ENCODE measurements around the gene RPLP2. TPM values are rescaled to one million over a fixed set of nuclear protein-coding genes. Genes with fewer than 3 reads are reported as not detected.

RPLP2 gene
- total RNA-seq, 2 experiments from 2014 or later = 2,941 to 2,963 TPM

- CTCF ChIA-PET = no interaction called here
Observed at GRCh38 chr11:837189-837989, 27.6 kb downstream of the RPLP2 start.

GRCh38 chr11:837990-838307 is 28.2 kb downstream of the RPLP2 start:
- no peak overlapping the region for H3K27ac Mint-ChIP-seq
- H3K4me1 Mint-ChIP-seq (ENCODE audit: low read depth) = peaks cover 23% of the 10 kb centered on the region
- intact Hi-C loops (cut with micrococcal nuclease) = no loop called here
- DNase-seq = no peak
- H3K4me3 Mint-ChIP-seq = no peak overlapping the region
- ChIA-PET CTCF (interaction anchor here (1.4 kb wide), 1 partner anchor 10 kb away, joined by 4 read pairs; no protein-coding TSS in a partner anchor), POLR2A (no interaction called here)
- peaks cover 5% of the 10 kb centered on the region for H3K36me3 Mint-ChIP-seq
- no peaks in the 10 kb centered on the region for H3K9me3 Mint-ChIP-seq
- H3K27me3 Mint-ChIP-seq = no peaks in the 10 kb centered on the region

More at GRCh38 chr11:837189-837989, 27.6 kb downstream of the RPLP2 start:
- POLR2A ChIA-PET = interaction anchor here (1.5 kb wide), 1 partner anchor 11 kb away, joined by 4 read pairs; no protein-coding TSS in a partner anchor
- H3K9me3 Mint-ChIP-seq = no peaks in the 10 kb centered on the region
- no peak for DNase-seq
- H3K27me3 Mint-ChIP-seq = no peaks in the 10 kb centered on the region
- intact Hi-C loops (cut with micrococcal nuclease) = no loop called here
- H3K36me3 Mint-ChIP-seq = peaks cover 5% of the 10 kb centered on the region
- H3K4me3 Mint-ChIP-seq = no peak overlapping the region
- no peak overlapping the region for H3K27ac Mint-ChIP-seq
- H3K4me1 Mint-ChIP-seq (ENCODE audit: low read depth) = peaks cover 23% of the 10 kb centered on the region

GRCh38 chr11:838441-839279 is 28.9 kb downstream of the RPLP2 start:
- intact Hi-C loops (cut with micrococcal nuclease) = no loop called here
- CTCF ChIA-PET = interaction anchor here (1.4 kb wide), 1 partner anchor 10 kb away, joined by 4 read pairs; no protein-coding TSS in a partner anchor
- peaks cover 27% of the 10 kb centered on the region for H3K4me1 Mint-ChIP-seq (ENCODE audit: low read depth)
- no peak overlapping the region for H3K4me3 Mint-ChIP-seq
- H3K27ac Mint-ChIP-seq = no peak overlapping the region
- POLR2A ChIA-PET = no interaction called here
- H3K9me3 Mint-ChIP-seq = no peaks in the 10 kb centered on the region
- DNase-seq = no peak
- peaks cover under 1% of the 10 kb centered on the region for H3K27me3 Mint-ChIP-seq
- peaks cover 5% of the 10 kb centered on the region for H3K36me3 Mint-ChIP-seq

DNA sequence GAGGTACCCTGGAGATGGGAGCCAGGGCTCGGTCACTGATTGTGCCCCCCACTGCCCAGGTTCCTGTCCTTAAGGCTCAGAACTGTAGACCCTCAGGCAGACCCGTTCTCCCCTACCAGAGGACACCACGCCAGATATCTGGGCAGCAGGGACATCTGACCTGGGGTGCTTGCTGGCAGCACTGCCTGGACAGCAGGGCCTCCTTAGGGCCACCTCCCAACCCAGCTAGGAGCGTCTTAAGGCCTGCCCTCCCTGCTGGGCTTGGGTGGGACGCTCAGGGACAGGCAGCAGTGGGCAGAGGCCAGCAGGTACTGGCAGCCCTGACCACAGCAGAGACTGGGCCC is 29.5 kb downstream of the RPLP2 start:
- Mint-ChIP-seq H3K36me3 (peaks cover 5% of the 10 kb centered on the region), H3K4me3 (no peak overlapping the region), H3K4me1 (ENCODE audit: low read depth) (peaks cover 24% of the 10 kb centered on the region), H3K9me3 (no peaks in the 10 kb centered on the region), H3K27ac (no peak overlapping the region), H3K27me3 (peaks cover 4% of the 10 kb centered on the region)
- intact Hi-C loops (cut with micrococcal nuclease) = no loop called here
- CTCF ChIA-PET = interaction anchor here (1.4 kb wide), 1 partner anchor 9 kb away, joined by 4 read pairs; no protein-coding TSS in a partner anchor
- POLR2A ChIA-PET = no interaction called here
- DNase-seq = no peak

GRCh38 chr11:839875-840617 is 30.3 kb downstream of the RPLP2 start:
- peaks cover 22% of the 10 kb centered on the region for H3K4me1 Mint-ChIP-seq (ENCODE audit: low read depth)
- peaks cover 5% of the 10 kb centered on the region for H3K36me3 Mint-ChIP-seq
- H3K27me3 Mint-ChIP-seq = peaks cover 4% of the 10 kb centered on the region
- no peaks in the 10 kb centered on the region for H3K9me3 Mint-ChIP-seq
- no peak overlapping the region for H3K27ac Mint-ChIP-seq
- ChIA-PET POLR2A (interaction anchor here (0.7 to 1.2 kb wide), 4 partner anchors 9 to 30 kb away, joined by 3 to 5 read pairs (median 4); no protein-coding TSS in a partner anchor), CTCF (no interaction called here)
- intact Hi-C loops (cut with micrococcal nuclease) = loop anchor here (5.0 kb wide), 1 partner anchor 87 kb away; the partner anchor contains the start of gene AP2A2
- no peak for DNase-seq
- H3K4me3 Mint-ChIP-seq = peak overlapping the region; percentile 85

- ChIA-PET POLR2A (interaction anchor here (0.5 to 2.8 kb wide), 4 partner anchors 9 to 1235 kb away, joined by 3 to 12 read pairs (median 6); partner anchors contain the start of genes CD151 and RPLP2), CTCF (interaction anchor here (1.1 kb wide), 1 partner anchor 34 kb away, joined by 3 read pairs; no protein-coding TSS in a partner anchor)
- peaks cover 5% of the 10 kb centered on the region for H3K36me3 Mint-ChIP-seq
- peak overlapping the region; percentile 85 for H3K4me3 Mint-ChIP-seq
- intact Hi-C loops (cut with micrococcal nuclease) = loop anchor here (1.0 to 5.0 kb wide), 3 partner anchors 10 to 85 kb away; partner anchors contain the start of genes AP2A2, CD151 and CHID1
- H3K9me3 Mint-ChIP-seq = no peaks in the 10 kb centered on the region
- peaks cover 22% of the 10 kb centered on the region for H3K4me1 Mint-ChIP-seq (ENCODE audit: low read depth)
- no peak for DNase-seq
- peaks cover 4% of the 10 kb centered on the region for H3K27me3 Mint-ChIP-seq
- peak overlapping the region; percentile 74 for H3K27ac Mint-ChIP-seq
Observed at GRCh38 chr11:841981-842369, 32.2 kb downstream of the RPLP2 start.

DNA sequence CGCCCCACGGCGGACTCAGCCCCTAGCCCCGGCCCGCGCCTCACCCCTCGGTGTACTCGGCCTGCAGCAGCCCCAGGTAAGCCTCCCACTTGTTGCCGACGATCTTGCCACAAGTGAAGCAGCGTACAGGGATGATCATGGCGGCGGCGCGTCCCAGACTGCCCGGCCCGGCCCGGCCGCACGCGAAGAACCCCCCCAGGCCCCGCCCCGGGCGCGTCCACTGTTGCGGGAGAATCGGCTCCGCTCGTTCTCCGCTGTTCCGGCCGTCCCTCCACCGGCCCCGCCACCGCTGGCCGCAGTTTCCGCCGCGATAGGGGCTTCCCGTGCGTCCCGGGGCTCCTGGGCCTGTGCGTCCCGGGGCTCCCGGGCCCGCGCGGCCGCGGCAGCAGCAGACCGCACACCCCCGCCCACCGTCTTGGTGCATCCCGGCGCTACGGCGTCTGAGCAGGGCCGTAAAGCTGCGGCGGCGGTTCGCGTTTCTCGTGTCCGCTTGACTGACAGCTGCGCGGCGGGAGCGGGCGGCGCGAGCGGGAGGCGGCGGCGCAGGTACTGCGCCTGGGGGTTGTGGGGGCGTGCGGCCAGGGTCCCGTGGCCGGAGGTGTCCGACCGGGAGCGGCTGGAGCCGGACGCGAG is 32.7 kb downstream of the RPLP2 start, which contains the start of the genes POLR2L and TSPAN4:
Gene POLR2L (minus strand): TSS at position 160 of the 633 bp plus-strand sequence. CDS start 21 bp downstream, at position 139.
Gene TSPAN4 (plus strand): TSS at position 483 of the 633 bp plus-strand sequence. CDS start 7,453 bp downstream, outside the sequence.
- H3K4me1 Mint-ChIP-seq (ENCODE audit: low read depth) = peaks cover 22% of the 10 kb centered on the region
- H3K27me3 Mint-ChIP-seq = peaks cover 4% of the 10 kb centered on the region
- intact Hi-C loops (cut with micrococcal nuclease) = loop anchor here (1.0 to 5.0 kb wide), 3 partner anchors 10 to 85 kb away; partner anchors contain the start of genes AP2A2, CD151 and CHID1
- H3K36me3 Mint-ChIP-seq = peaks cover 5% of the 10 kb centered on the region
- peak; percentile 90 for DNase-seq
- ChIA-PET POLR2A (interaction anchor here (0.6 to 2.8 kb wide), 6 partner anchors 9 to 209 kb away, joined by 3 to 12 read pairs (median 3); partner anchors contain the start of genes CD151, GATD1 and RPLP2), CTCF (interaction anchor here (0.6 to 2.6 kb wide), 5 partner anchors 10 to 209 kb away, joined by 3 to 11 read pairs (median 5); partner anchors contain the start of gene CD151)
- peak within 1 kb of the TSS; percentile 85 for H3K4me3 Mint-ChIP-seq
- peak within 1 kb of the TSS; percentile 74 for H3K27ac Mint-ChIP-seq
- H3K9me3 Mint-ChIP-seq = no peaks in the 10 kb centered on the region

GRCh38 chr11:843086-843734 is 33.4 kb downstream of the RPLP2 start:
- DNase-seq = no peak
- H3K27me3 Mint-ChIP-seq = peaks cover 4% of the 10 kb centered on the region
- ChIA-PET POLR2A (interaction anchor here (0.6 to 2.8 kb wide), 7 partner anchors 10 to 209 kb away, joined by 3 to 12 read pairs (median 3); partner anchors contain the start of genes CD151, GATD1 and RPLP2), CTCF (interaction anchor here (0.6 to 2.6 kb wide), 6 partner anchors 11 to 208 kb away, joined by 3 to 11 read pairs (median 4); partner anchors contain the start of genes CD151 and CHID1)
- no peaks in the 10 kb centered on the region for H3K9me3 Mint-ChIP-seq
- H3K4me3 Mint-ChIP-seq = peak overlapping the region; percentile 64
- intact Hi-C loops (cut with micrococcal nuclease) = loop anchor here (2.0 to 5.0 kb wide), 2 partner anchors 68 to 84 kb away; partner anchors contain the start of genes AP2A2 and CHID1
- H3K4me1 Mint-ChIP-seq (ENCODE audit: low read depth) = peaks cover 22% of the 10 kb centered on the region
- no peak overlapping the region for H3K27ac Mint-ChIP-seq
- peaks cover 5% of the 10 kb centered on the region for H3K36me3 Mint-ChIP-seq

- Mint-ChIP-seq H3K27me3 (peaks cover 9% of the 10 kb centered on the region), H3K4me3 (peak overlapping the region; percentile 64), H3K27ac (no peak overlapping the region), H3K9me3 (no peaks in the 10 kb centered on the region), H3K36me3 (peaks cover 3% of the 10 kb centered on the region), H3K4me1 (ENCODE audit: low read depth) (peaks cover 27% of the 10 kb centered on the region)
- ChIA-PET CTCF (interaction anchor here (0.9 to 2.6 kb wide), 3 partner anchors 11 to 207 kb away, joined by 3 to 11 read pairs (median 3); partner anchors contain the start of gene CHID1), POLR2A (interaction anchor here (1.9 to 2.8 kb wide), 2 partner anchors 11 to 35 kb away, joined by 7 to 12 read pairs; partner anchors contain the start of genes CD151 and RPLP2)
- intact Hi-C loops (cut with micrococcal nuclease) = loop anchor here (2.0 to 5.0 kb wide), 2 partner anchors 67 to 83 kb away; partner anchors contain the start of genes AP2A2 and CHID1
- peak; percentile 32 for DNase-seq
Observed at GRCh38 chr11:843818-844692, 34.3 kb downstream of the RPLP2 start.

Measured in activated CD4-positive, alpha-beta memory T cell treated with anti-CD3 and anti-CD28 coated beads for 36 hours (primary cell).